ENCODE data around the gene DGCR8.

The DGCR8 gene

DNA sequence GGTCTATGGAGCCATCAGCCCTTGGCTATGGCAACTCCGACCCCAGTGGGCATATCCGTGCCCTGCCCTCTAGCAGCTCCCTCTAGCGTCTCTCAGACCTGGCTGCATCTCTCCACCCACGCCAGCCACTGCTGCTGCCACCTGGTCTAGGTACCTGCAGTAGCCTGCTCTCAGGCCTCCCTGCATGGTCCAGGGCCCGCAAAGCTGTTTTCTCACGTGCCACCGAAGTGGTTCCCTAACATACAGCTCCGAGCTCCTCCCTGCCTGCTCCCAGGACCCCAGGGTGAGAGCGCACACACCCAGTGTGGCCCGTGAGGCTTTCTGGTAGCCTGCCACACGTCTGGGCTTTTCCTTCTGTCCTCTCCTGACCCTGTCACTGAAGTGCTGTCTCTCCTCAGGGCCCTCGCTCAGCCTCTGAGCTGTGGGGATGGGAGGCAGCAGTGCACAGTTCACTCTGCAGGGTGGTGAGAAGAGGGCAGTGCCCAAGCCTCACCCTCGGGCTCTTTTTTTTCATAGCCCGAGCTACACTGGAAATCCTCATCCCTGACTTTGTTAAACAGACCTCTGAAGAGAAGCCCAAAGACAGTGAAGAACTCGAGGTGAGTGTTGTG lies 14.3 kb downstream of the DGCR8 start:
- no peak overlapping the region for H2BK15ac ChIP-seq (replicated peaks; ENCODE audit: low read depth)
- H3K9ac ChIP-seq (ENCODE audit: low read length), result no peak overlapping the region
- no peak overlapping the region for H2BK120ac ChIP-seq (ENCODE audit: low read depth, low read length)
- H3K79me1 ChIP-seq (ENCODE audit: low read length), result peaks cover 13% of the 10 kb centered on the region
- H3K79me2 ChIP-seq (ENCODE audit: control insufficient read depth, insufficient read depth, low read length), result peaks cover 1% of the 10 kb centered on the region
- no peak overlapping the region for H3K23ac ChIP-seq (ENCODE audit: low read length)
- H4K5ac ChIP-seq (ENCODE audit: low read length), result no peak overlapping the region
- H3K27me3 ChIP-seq (ENCODE audit: insufficient read depth, low read length, poor library complexity), result no peaks in the 10 kb centered on the region
- H3K4me1 ChIP-seq (ENCODE audit: control insufficient read depth, low read depth, low read length), result no peaks in the 10 kb centered on the region
- no peak overlapping the region for H3K4me2 ChIP-seq (ENCODE audit: low read length)
- H3K18ac ChIP-seq (ENCODE audit: low read length), result no peak overlapping the region
- no peak overlapping the region for H3K27ac ChIP-seq (ENCODE audit: low read depth, low read length)
- H3K4me3 ChIP-seq (ENCODE audit: low read length), result no peak overlapping the region
- no peak overlapping the region for H4K8ac ChIP-seq (ENCODE audit: low read depth, low read length)
- no peak overlapping the region for H3K4ac ChIP-seq (ENCODE audit: low read depth, low read length)
- WGBS (ENCODE audit: extremely low coverage, insufficient coverage, low lambda C conversion rate), result no CpG with 5 or more reads among the region's 15 CpGs
- no peak overlapping the region for H2AK5ac ChIP-seq (ENCODE audit: low read length)
- peaks cover 38% of the 10 kb centered on the region for H3K36me3 ChIP-seq (ENCODE audit: control insufficient read depth, insufficient read depth, low read length)
- H3K56ac ChIP-seq (ENCODE audit: low read length), result no peak overlapping the region
- H2BK5ac ChIP-seq (ENCODE audit: low read length), result no peak overlapping the region
- no peak for DNase-seq

DNA sequence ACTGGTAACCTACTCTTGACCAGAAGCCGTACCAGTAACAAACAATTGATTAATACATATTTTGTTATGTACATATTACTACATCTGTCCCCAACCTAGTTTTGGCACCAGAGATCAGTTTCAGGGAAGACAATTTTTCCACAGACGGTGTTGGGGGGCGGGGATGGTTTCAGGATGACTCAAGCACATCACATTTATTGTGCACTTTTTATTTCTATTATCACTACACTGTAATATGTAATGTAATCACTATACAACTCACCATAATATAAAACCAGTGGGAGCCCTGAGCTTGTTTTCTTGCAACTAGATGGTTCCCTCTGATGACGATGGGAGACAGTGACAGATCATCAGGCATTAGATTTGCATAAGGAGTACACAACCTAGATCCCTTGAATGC lies 15.5 kb downstream of the DGCR8 start:
- Histone ChIP-seq H3K27me3 (ENCODE audit: insufficient read depth, low read length, poor library complexity) (no peaks in the 10 kb centered on the region), H3K18ac (ENCODE audit: low read length) (no peak overlapping the region), H3K4me2 (ENCODE audit: low read length) (no peak overlapping the region), H2AK5ac (ENCODE audit: low read length) (no peak overlapping the region), H3K36me3 (ENCODE audit: control insufficient read depth, insufficient read depth, low read length) (peaks cover 33% of the 10 kb centered on the region), H3K79me1 (ENCODE audit: low read length) (peaks cover 8% of the 10 kb centered on the region), H2BK5ac (ENCODE audit: low read length) (no peak overlapping the region), H3K4ac (ENCODE audit: low read depth, low read length) (no peak overlapping the region), H4K8ac (ENCODE audit: low read depth, low read length) (no peak overlapping the region), H3K9ac (ENCODE audit: low read length) (no peak overlapping the region), H4K5ac (ENCODE audit: low read length) (no peak overlapping the region), H2BK120ac (ENCODE audit: low read depth, low read length) (no peak overlapping the region), H3K27ac (ENCODE audit: low read depth, low read length) (no peak overlapping the region), H3K56ac (ENCODE audit: low read length) (no peak overlapping the region), H2BK15ac (replicated peaks; ENCODE audit: low read depth) (no peak overlapping the region), H3K23ac (ENCODE audit: low read length) (no peak overlapping the region), H3K79me2 (ENCODE audit: control insufficient read depth, insufficient read depth, low read length) (no peaks in the 10 kb centered on the region), H3K4me1 (ENCODE audit: control insufficient read depth, low read depth, low read length) (no peaks in the 10 kb centered on the region), H3K4me3 (ENCODE audit: low read length) (no peak overlapping the region)
- no peak for DNase-seq
- WGBS (ENCODE audit: extremely low coverage, insufficient coverage, low lambda C conversion rate), result no CpG with 5 or more reads among the region's 4 CpGs

DNA sequence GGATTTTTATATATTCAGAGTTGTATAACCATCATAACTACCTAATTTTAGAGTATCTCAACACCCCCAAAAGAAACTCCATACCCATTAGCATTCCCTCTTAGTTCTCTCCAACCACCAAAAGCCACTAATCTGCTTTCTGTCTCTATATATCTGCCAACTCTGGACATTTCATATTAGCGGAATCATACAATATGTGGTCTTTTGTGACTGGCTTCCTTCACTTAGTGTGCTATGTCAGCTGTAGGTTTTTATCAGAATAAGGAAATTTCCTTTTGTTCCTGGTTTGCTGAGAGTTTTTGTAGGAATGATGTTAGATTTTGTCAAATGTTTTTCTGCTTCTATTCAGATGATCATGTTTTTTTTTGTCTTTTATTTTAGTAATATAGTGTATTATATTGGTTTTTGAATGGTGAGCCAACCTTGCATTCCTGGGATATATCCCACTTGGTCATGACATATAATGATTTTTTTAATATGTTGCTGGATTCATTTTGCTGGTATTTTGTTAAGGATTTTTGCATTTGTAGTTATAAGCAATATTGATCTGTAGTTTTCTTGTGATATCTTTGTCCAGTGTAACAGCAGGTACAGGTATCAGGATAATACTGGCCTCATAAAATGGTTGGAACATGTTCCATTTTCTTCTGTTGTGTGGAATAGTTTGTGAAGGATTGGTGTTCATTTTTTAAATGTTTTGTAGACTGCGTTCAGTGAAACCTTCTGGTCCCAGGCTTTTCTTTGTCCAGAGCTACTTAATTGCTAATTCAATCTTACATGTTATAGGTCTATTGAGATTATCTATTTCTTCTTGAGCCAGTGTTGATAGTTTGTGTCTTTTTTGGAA lies 16.8 kb downstream of the DGCR8 start:
- no peak overlapping the region for H3K4me2 ChIP-seq (ENCODE audit: low read length)
- WGBS (ENCODE audit: extremely low coverage, insufficient coverage, low lambda C conversion rate), result no CpG with 5 or more reads among the region's 2 CpGs

DNA sequence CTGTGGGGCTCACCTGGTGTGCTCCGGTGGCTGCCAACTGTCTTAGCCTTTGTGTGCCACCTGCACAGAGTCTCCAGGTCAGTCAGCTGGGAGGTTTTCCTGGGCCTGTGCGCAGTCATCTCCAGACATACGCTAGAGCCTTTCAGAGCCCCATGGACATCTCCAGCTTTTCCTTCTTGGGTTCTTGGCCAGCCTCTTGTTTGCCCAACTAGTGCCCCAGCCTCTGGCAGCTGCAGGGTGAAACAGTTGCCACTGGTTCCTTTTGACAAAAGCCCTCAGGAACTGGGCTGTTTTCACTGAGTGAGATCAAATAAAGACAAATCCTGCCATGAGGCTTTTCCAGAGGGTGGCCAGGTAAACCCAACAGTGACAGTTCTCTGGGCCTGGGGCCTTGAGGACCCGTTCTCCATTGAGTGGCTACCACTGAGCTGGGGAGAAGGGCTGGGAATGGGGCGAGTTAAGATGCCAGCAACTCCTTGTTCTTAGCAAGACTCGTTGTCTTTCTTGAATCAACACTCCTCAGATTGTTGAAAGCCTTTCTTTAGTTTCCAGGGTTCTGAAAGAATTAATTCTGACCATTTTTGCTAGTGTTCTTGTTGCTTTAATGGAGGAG lies 19.2 kb downstream of the DGCR8 start:
- WGBS (ENCODE audit: extremely low coverage, insufficient coverage, low lambda C conversion rate), result no CpG with 5 or more reads among the region's 6 CpGs
- Histone ChIP-seq H3K27ac (ENCODE audit: low read depth, low read length) (no peak overlapping the region), H2BK120ac (ENCODE audit: low read depth, low read length) (no peak overlapping the region), H3K4me1 (ENCODE audit: control insufficient read depth, low read depth, low read length) (no peaks in the 10 kb centered on the region), H2AK5ac (ENCODE audit: low read length) (no peak overlapping the region), H2BK15ac (replicated peaks; ENCODE audit: low read depth) (no peak overlapping the region), H3K79me1 (ENCODE audit: low read length) (peaks cover 10% of the 10 kb centered on the region), H3K4ac (ENCODE audit: low read depth, low read length) (no peak overlapping the region), H2BK5ac (ENCODE audit: low read length) (no peak overlapping the region), H3K4me2 (ENCODE audit: low read length) (no peak overlapping the region), H4K8ac (ENCODE audit: low read depth, low read length) (no peak overlapping the region), H3K9ac (ENCODE audit: low read length) (no peak overlapping the region), H3K4me3 (ENCODE audit: low read length) (no peak overlapping the region), H3K56ac (ENCODE audit: low read length) (no peak overlapping the region), H3K36me3 (ENCODE audit: control insufficient read depth, insufficient read depth, low read length) (peaks cover 23% of the 10 kb centered on the region), H4K5ac (ENCODE audit: low read length) (no peak overlapping the region), H3K27me3 (ENCODE audit: insufficient read depth, low read length, poor library complexity) (no peaks in the 10 kb centered on the region), H3K18ac (ENCODE audit: low read length) (no peak overlapping the region), H3K79me2 (ENCODE audit: control insufficient read depth, insufficient read depth, low read length) (peaks cover 7% of the 10 kb centered on the region), H3K23ac (ENCODE audit: low read length) (no peak overlapping the region)
- no peak for DNase-seq

More for the DNA sequence above, 16.8 kb downstream of the DGCR8 start:
- Histone ChIP-seq H2BK120ac (ENCODE audit: low read depth, low read length) (no peak overlapping the region), H3K27ac (ENCODE audit: low read depth, low read length) (no peak overlapping the region), H3K79me2 (ENCODE audit: control insufficient read depth, insufficient read depth, low read length) (peaks cover 2% of the 10 kb centered on the region), H2AK5ac (ENCODE audit: low read length) (no peak overlapping the region), H3K4me1 (ENCODE audit: control insufficient read depth, low read depth, low read length) (no peaks in the 10 kb centered on the region), H2BK15ac (replicated peaks; ENCODE audit: low read depth) (no peak overlapping the region), H3K79me1 (ENCODE audit: low read length) (peaks cover 7% of the 10 kb centered on the region), H3K4me3 (ENCODE audit: low read length) (no peak overlapping the region), H3K36me3 (ENCODE audit: control insufficient read depth, insufficient read depth, low read length) (peaks cover 27% of the 10 kb centered on the region), H3K23ac (ENCODE audit: low read length) (no peak overlapping the region), H4K8ac (ENCODE audit: low read depth, low read length) (no peak overlapping the region), H3K56ac (ENCODE audit: low read length) (no peak overlapping the region), H2BK5ac (ENCODE audit: low read length) (no peak overlapping the region), H3K4ac (ENCODE audit: low read depth, low read length) (no peak overlapping the region), H3K27me3 (ENCODE audit: insufficient read depth, low read length, poor library complexity) (no peaks in the 10 kb centered on the region), H4K5ac (ENCODE audit: low read length) (no peak overlapping the region), H3K18ac (ENCODE audit: low read length) (no peak overlapping the region), H3K9ac (ENCODE audit: low read length) (no peak overlapping the region)
- no peak for DNase-seq

DNA sequence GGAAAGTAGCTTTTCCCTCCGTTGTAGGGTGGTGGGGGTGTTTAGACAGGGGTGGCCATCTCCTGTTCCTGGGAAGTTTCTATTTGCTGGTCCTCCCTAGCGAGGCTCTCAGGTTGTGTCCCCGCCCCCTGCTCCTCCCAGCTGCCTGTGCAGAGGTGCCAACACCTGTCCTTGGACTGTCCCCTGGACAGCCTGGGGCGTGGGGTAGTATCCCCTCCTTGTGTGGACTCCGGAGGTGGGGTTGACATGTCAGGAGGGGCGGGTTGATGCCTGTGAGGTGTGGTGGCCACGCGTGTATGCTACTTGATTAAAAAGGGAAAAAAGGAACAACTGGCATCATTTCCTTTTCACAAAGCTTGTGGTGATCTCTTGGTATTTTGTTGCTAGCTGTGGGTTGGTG lies 21.6 kb downstream of the DGCR8 start:
- peaks cover 9% of the 10 kb centered on the region for H3K79me2 ChIP-seq (ENCODE audit: control insufficient read depth, insufficient read depth, low read length)
- H3K9ac ChIP-seq (ENCODE audit: low read length), result no peak overlapping the region
- WGBS (ENCODE audit: extremely low coverage, insufficient coverage, low lambda C conversion rate), result no CpG with 5 or more reads among the region's 8 CpGs
- peaks cover 19% of the 10 kb centered on the region for H3K79me1 ChIP-seq (ENCODE audit: low read length)
- H2BK5ac ChIP-seq (ENCODE audit: low read length), result no peak overlapping the region
- H3K27ac ChIP-seq (ENCODE audit: low read depth, low read length), result no peak overlapping the region
- no peak overlapping the region for H3K4me3 ChIP-seq (ENCODE audit: low read length)
- H3K27me3 ChIP-seq (ENCODE audit: insufficient read depth, low read length, poor library complexity), result no peaks in the 10 kb centered on the region
- no peak overlapping the region for H4K5ac ChIP-seq (ENCODE audit: low read length)
- H2AK5ac ChIP-seq (ENCODE audit: low read length), result no peak overlapping the region
- H2BK15ac ChIP-seq (replicated peaks; ENCODE audit: low read depth), result no peak overlapping the region
- no peak for DNase-seq
- H3K18ac ChIP-seq (ENCODE audit: low read length), result no peak overlapping the region
- no peak overlapping the region for H3K4me2 ChIP-seq (ENCODE audit: low read length)
- H3K4ac ChIP-seq (ENCODE audit: low read depth, low read length), result no peak overlapping the region
- no peaks in the 10 kb centered on the region for H3K4me1 ChIP-seq (ENCODE audit: control insufficient read depth, low read depth, low read length)
- no peak overlapping the region for H2BK120ac ChIP-seq (ENCODE audit: low read depth, low read length)
- H4K8ac ChIP-seq (ENCODE audit: low read depth, low read length), result no peak overlapping the region
- H3K23ac ChIP-seq (ENCODE audit: low read length), result no peak overlapping the region
- peaks cover 30% of the 10 kb centered on the region for H3K36me3 ChIP-seq (ENCODE audit: control insufficient read depth, insufficient read depth, low read length)
- no peak overlapping the region for H3K56ac ChIP-seq (ENCODE audit: low read length)

Data from mesendoderm (in vitro differentiated cells).